ENCODE measurements around the gene PDGFA.

The PDGFA gene

GRCh38 chr7:516216-516605 is 3.4 kb downstream of the PDGFA start:
- in situ Hi-C loops (cut with HindIII; ENCODE audit: low sequenced_read_pairs), result no loop called here
- TF ChIP-seq, protein P1, sequence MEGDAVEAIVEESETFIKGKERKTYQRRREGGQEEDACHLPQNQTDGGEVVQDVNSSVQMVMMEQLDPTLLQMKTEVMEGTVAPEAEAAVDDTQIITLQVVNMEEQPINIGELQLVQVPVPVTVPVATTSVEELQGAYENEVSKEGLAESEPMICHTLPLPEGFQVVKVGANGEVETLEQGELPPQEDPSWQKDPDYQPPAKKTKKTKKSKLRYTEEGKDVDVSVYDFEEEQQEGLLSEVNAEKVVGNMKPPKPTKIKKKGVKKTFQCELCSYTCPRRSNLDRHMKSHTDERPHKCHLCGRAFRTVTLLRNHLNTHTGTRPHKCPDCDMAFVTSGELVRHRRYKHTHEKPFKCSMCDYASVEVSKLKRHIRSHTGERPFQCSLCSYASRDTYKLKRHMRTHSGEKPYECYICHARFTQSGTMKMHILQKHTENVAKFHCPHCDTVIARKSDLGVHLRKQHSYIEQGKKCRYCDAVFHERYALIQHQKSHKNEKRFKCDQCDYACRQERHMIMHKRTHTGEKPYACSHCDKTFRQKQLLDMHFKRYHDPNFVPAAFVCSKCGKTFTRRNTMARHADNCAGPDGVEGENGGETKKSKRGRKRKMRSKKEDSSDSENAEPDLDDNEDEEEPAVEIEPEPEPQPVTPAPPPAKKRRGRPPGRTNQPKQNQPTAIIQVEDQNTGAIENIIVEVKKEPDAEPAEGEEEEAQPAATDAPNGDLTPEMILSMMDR (IDR thresholded peaks at IDR 0.05; ENCODE audit: low read depth, low read length, missing control alignments), result no peak
- no peak overlapping the region for H3K4me3 ChIP-seq (ENCODE audit: low read depth, low read length)
- no peak for DNase-seq (ENCODE audit: low read depth)

DNA sequence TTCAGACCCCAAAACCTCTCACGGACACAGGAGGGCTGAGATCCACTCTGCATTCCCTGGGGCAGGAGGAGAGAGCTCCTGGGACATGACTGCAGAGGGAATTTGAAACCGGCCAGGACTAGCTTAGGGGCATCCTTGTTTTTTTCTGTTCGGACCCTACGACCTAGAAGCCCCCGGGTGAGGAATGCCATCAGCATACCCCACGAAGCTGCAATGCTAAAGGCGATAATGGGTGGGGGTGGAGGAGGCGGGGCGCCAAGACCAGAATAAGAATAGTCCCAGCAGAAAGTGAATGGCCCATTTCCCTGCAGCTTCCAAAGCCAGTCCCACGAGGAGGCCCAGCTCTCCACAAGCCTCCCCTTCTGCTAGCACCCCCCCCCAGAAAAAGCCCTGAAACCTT is 4.0 kb downstream of the PDGFA start:
- no peak overlapping the region for H3K4me3 ChIP-seq (ENCODE audit: low read depth, low read length)
- TF ChIP-seq, protein P1 (IDR thresholded peaks at IDR 0.05; ENCODE audit: low read depth, low read length, missing control alignments), result no peak
- in situ Hi-C loops (cut with HindIII; ENCODE audit: low sequenced_read_pairs), result no loop called here
- DNase-seq (ENCODE audit: low read depth), result no peak

DNA sequence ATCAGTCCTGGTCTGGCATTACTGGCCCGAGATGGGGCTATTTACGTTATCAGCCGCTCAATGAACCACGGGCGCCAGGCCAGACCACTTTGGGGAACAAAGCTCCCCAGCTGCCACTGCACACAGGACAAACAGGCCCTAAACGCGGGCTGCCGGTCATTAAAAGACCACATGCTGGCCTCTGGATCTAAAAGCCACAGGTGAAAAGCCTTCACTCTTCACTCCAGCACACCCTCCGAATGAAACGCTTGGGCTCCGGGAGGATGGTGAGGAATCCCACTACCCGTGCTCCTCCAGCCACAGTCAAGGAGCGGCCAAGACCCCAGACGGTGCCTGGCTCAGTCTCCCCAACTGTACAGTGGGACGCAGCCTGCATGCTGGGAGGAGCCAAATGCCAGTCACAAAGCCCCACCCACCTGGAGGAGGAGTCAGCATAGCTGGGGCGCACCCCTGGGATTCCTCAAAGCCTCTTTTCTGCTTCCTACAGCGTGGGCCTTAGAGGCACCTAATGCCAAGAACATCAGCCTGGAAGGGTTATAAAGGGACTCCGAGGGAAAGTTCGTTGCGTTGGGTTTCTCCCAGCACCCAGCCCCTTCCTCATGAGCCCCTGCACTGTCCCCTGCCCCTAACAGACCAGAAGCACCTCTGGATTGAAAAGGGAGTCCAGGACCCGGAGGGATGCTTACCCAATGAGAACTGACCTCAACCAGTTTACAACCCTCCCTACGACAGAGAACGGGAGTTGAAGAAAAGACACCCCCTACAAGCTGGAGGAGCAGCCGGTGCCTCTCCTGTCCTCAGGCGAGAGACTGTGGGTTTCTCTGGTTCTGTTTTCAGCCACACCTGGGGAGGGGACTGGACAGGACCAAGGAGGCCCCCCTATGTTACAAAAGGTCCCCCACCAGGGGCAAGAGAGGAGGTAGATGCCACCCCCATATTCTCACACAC is 4.7 kb downstream of the PDGFA start:
- in situ Hi-C loops (cut with HindIII; ENCODE audit: low sequenced_read_pairs), result no loop called here
- TF ChIP-seq, protein P1 (IDR thresholded peaks at IDR 0.05; ENCODE audit: low read depth, low read length, missing control alignments), result no peak
- DNase-seq (ENCODE audit: low read depth), result no peak
- H3K4me3 ChIP-seq (ENCODE audit: low read depth, low read length), result no peak overlapping the region

GRCh38 chr7:514242-514641 is 5.4 kb downstream of the PDGFA start:
- H3K4me3 ChIP-seq (ENCODE audit: low read depth, low read length), result no peak overlapping the region
- in situ Hi-C loops (cut with HindIII; ENCODE audit: low sequenced_read_pairs), result no loop called here
- no peak for DNase-seq (ENCODE audit: low read depth)
- TF ChIP-seq, protein P1 (IDR thresholded peaks at IDR 0.05; ENCODE audit: low read depth, low read length, missing control alignments), result no peak

DNA sequence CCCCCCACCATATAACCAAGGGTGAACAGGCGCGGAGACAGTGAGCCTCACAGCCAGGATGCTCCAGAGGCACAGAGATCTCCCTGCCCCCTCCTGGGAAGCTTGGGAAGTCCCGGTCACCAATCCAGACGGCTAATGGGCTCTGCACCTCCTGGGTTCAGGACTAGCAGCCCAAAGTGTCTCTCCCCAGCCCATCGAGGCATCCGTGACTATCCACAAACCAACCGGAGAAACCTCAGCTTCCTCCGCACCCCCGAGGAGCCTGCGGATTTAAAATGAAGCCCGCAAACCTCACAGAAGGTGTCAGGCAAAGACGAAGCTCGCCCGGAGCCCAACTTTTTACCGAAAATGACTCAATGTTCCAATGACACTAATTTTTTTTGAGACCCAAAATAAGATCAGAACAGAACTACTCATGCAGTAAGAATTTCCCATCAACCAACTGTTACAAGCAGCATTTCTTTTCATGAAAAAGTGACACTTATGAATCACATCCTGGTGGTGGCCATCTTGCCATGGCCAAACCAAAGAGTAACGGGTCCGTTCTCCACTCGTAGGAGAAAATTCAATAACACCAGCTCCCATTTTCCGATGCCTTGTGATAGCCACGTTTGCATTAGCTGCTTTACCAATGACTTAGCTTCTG is 6.0 kb downstream of the PDGFA start:
- TF ChIP-seq, protein P1 (IDR thresholded peaks at IDR 0.05; ENCODE audit: low read depth, low read length, missing control alignments), result no peak
- in situ Hi-C loops (cut with HindIII; ENCODE audit: low sequenced_read_pairs), result no loop called here
- no peak overlapping the region for H3K4me3 ChIP-seq (ENCODE audit: low read depth, low read length)
- DNase-seq (ENCODE audit: low read depth), result no peak

DNA sequence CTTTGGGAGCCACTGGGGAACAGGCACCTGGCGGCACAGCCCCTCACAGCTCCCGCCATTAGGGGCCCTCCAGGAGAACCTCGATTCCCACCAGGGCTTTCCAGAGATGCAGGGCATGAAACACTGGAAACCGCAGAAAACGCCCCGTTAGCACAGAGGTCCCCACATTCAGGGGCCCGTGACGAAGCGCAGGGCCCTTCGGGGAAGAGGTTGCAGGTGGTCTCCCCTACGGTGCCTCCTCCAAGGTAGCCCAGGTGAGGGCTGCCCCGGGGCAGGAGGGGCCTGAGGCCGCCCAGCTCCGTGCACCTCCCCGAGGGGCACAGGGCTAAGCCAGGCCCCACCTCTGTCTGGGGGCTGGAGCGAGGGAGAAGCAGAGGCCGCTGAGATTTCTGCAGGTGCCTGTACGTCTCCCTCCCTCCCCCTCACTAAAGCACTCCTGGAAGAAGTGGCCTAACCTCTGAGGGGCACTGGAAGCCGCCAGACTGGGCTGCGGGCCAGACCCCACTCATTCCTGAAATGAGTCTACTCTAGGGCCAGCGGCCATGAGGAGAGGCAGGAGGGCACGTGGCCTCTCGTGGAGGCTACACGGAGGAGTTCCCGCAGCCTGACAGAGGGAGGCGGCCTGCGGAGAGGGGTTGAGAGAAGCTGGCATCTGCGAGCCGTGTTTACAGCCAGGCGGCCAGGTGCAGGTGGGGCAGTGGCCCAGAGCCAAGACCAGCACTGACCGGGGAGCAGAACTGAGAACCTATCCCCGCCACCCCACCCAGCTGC is 6.9 kb downstream of the PDGFA start:
- in situ Hi-C loops (cut with HindIII; ENCODE audit: low sequenced_read_pairs), result no loop called here
- TF ChIP-seq, protein P1 (IDR thresholded peaks at IDR 0.05; ENCODE audit: low read depth, low read length, missing control alignments), result no peak
- DNase-seq (ENCODE audit: low read depth), result no peak
- no peak overlapping the region for H3K4me3 ChIP-seq (ENCODE audit: low read depth, low read length)
